Adrenal gland (tissue), 5 donors: Measurements from ENCODE around the gene COX4I1.

Source experiments
- POLR2A ChIP-seq, 2 donors: fragments of 450-650 bp; IDR thresholded peaks; one replicate each; pipeline ENCODE4 v1.6.1; 2017; ENCODE audit warnings: antibody characterized with exemption in 2 of 2, mild to moderate bottlenecking in 2 of 2, moderate library complexity in 1 of 2
- TF ChIP-seq, protein P1 (sequence below), 6 experiments: fragments of 450-650 bp in 4 of 6; fragments of 200-600 bp in 2 of 6; sonication (generic) in 1 of 6; IDR thresholded peaks; 1 replicate in 5 of 6; 2 replicates in 1 of 6; pipeline versions ENCODE4 v1.5.1 to v1.8.0; 2016 to 2021; ENCODE audit warnings: antibody characterized with exemption in 6 of 6, mild to moderate bottlenecking in 2 of 6, moderate library complexity in 1 of 6
- donor health status: DM: no; HTN: no; CAD: no.

DNA sequence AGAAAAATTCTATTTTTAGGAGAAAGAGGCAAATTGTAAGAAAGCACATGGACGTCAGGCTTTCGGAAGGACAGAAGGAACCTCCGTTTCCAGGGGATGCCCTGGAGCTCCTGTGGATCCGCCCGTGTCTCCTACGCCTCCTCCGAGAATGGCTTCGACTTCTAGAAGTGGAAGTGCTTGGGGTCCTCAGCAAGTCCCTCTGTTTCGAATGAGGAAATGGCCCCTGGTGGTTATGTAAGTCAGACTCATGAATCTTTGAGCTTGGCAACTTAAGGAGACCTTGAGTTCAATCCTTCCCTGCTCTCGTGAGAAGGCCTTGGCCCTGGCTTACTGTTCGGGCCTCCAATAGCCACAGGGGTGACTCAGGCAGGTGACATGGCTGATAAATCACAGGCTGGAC, 38.9 kb downstream of the COX4I1 start:
- no peak for TF ChIP-seq POLR2A (IDR thresholded peaks at IDR 0.05)
- TF ChIP-seq, protein P1, sequence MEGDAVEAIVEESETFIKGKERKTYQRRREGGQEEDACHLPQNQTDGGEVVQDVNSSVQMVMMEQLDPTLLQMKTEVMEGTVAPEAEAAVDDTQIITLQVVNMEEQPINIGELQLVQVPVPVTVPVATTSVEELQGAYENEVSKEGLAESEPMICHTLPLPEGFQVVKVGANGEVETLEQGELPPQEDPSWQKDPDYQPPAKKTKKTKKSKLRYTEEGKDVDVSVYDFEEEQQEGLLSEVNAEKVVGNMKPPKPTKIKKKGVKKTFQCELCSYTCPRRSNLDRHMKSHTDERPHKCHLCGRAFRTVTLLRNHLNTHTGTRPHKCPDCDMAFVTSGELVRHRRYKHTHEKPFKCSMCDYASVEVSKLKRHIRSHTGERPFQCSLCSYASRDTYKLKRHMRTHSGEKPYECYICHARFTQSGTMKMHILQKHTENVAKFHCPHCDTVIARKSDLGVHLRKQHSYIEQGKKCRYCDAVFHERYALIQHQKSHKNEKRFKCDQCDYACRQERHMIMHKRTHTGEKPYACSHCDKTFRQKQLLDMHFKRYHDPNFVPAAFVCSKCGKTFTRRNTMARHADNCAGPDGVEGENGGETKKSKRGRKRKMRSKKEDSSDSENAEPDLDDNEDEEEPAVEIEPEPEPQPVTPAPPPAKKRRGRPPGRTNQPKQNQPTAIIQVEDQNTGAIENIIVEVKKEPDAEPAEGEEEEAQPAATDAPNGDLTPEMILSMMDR (IDR thresholded peaks at IDR 0.05): no peak
